GM19239 (cell line): Measurements from ENCODE around the gene D2HGDH.
"Not testable (repeated sequence)": the region's sequence is repeated elsewhere in the genome, so short reads cannot be mapped to it uniquely, and the experiment has no call there.

Experiments used
- DNase-seq: peaks from one replicate; pipeline ENCODE4 v3.0.0; 2011; ENCODE audit warnings: low spot score; ENCODE audit not compliant: insufficient read length
- FAIRE-seq: peaks from 2 replicates; lab custom pipeline; 2011; peaks lifted over from hg19 to GRCh38; lab: Jason Lieb, UNC

The D2HGDH gene

DNA sequence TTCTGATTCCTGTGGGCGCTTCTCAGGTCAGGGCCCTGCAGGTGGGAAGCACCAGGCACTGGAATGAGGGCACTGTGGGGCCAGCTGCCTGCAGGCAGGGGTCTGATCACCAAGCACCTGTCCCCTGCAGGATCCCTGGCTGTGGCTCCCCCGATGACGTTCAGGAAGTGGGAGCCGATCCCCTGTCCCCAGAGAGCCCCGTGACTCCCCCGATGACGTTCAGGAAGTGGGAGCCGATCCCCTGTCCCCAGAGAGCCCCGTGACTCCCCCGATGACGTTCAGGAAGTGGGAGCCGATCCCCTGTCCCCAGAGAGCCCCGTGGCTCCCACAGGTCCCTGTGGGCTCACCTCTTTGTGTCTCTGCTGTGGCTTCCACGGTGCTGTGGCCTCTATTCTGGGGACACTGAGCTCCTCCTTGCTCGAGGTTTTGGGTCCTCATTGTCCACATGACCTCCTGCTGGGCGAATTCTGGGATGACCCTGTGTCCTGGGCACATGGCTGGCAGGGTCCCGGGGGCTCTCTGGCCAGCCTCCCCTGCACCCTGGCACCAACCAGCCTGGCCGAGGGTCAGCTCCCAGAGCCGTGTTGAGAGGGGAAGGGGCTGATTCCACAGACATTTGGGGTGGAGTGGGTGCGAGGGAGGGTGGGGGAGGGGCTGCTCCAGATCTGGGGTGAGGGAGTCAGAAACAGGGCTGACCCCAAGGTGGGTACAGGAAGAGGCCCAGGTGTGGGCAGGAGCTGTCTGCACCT, 79.4 kb downstream of the D2HGDH start:
- DNase-seq (no peak), FAIRE-seq (no peak)

DNA sequence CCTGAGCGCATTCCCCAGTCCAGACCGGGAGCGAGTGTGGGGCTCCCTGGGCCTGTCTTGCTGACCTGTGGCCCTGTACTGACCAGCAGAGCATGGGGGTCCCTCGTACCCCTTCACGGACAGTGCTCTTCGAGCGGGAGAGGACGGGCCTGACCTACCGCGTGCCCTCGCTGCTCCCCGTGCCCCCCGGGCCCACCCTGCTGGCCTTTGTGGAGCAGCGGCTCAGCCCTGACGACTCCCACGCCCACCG, 79.9 kb downstream of the D2HGDH start:
- no peak for DNase-seq
- FAIRE-seq = no peak

DNA sequence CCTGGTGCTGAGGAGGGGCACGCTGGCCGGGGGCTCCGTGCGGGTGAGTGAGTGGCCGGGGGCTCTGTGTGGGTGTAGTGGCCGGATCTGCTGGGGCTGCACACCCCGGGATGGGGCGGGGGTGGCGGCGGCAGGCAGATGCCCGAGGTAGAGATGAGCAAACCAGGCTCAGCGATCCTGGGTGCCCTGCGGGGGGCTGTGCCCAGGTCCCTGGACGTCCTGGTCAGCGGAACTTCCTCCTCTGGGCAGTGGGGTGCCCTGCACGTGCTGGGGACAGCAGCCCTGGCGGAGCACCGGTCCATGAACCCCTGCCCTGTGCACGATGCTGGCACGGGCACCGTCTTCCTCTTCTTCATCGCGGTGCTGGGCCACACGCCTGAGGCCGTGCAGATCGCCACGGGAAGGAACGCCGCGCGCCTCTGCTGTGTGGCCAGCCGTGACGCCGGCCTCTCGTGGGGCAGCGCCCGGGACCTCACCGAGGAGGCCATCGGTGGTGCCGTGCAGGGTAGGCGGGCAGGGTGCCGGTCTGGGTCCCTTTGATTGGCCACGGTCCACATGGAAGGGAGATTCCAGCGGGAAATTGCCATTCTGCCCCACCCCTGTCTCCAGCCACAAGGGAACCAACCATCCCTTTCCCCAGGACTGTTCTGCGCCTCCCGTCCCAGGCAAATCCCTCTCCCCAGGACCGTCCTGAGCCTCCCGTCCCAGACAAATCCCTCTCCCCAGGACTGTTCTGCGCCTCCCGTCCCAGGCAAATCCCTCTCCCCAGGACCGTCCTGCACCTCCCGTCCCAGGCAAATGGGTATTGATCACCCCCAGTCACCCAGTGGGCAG, 80.4 kb downstream of the D2HGDH start:
- no peak for DNase-seq
- no peak for FAIRE-seq

DNA sequence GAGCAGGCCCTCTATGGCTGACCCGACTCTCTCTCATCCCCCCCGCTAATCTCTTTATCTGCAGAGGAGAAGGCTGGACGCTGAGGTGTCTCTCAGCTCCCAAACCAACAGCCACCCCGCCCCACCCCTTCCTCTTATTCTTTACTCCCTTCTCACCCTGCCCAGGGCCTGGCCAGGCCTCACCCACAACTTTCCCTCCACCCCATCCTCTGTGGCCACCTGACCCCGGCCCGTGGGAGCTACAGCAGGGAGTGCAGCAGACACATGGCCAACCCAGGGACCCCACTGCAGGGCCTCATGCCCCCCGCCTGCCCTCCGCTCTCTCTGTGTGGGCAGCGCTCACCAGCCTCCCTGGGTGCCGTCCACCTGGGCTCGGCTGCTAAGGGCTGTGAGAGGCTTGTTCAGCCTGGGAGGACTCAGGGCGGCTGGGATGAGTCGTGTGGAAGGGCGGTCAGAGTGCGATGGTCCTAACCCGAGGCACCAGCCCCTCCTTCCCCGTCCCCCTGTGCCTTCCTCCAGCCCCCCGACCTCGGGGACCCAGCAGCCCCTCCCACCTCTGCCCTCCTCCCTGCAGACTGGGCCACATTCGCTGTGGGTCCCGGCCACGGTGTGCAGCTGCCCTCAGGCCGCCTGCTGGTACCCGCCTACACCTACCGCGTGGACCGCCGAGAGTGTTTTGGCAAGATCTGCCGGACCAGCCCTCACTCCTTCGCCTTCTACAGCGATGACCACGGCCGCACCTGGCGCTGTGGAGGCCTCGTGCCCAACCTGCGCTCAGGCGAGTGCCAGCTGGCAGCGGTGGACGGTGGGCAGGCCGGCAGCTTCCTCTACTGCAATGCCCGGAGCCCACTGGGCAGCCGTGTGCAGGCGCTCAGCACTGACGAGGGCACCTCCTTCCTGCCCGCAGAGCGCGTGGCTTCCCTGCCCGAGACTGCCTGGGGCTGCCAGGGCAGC, 81.3 kb downstream of the D2HGDH start:
- FAIRE-seq (no peak), DNase-seq (no peak)

GRCh38 chr2:241816431-241817121, 82.1 kb downstream of the D2HGDH start:
- DNase-seq (no peak), FAIRE-seq (no peak)

GRCh38 chr2:241817126-241817820, 82.8 kb downstream of the D2HGDH start:
- no peak for DNase-seq
- FAIRE-seq = peak; percentile 28

GRCh38 chr2:241817821-241818215, 83.4 kb downstream of the D2HGDH start:
- not testable (repeated sequence) for FAIRE-seq, DNase-seq
